Osteoblast (primary cell): ENCODE data around the gene SIGLEC11. TPM values are rescaled to one million over a fixed set of nuclear protein-coding genes. Genes with fewer than 3 reads are reported as not detected.
"Not testable (repeated sequence)": the region's sequence is repeated elsewhere in the genome, so short reads cannot be mapped to it uniquely, and the experiment has no call there.

ENCODE experiments used
- DNase-seq: peaks from one replicate; pipeline ENCODE4 v3.0.0; 2011; ENCODE audit warnings: low spot score, mixed read lengths; ENCODE audit not compliant: insufficient read length; ENCODE audit errors: missing footprints
- H2AFZ ChIP-seq: 2 replicates; pipeline ENCODE4 v1.6.0; 2011; ENCODE audit warnings: mild to moderate bottlenecking, low read length
- H3K27ac ChIP-seq: 2 replicates; pipeline ENCODE4 v1.5.1; 2011; ENCODE audit warnings: mild to moderate bottlenecking, low read depth, low read length, moderate library complexity
- H3K27me3 ChIP-seq: 2 replicates; pipeline ENCODE4 v1.6.0; 2012; ENCODE audit warnings: mild to moderate bottlenecking, control low read depth, inconsistent platforms, low read length, moderate library complexity; ENCODE audit not compliant: insufficient read depth
- H3K36me3 ChIP-seq: 2 replicates; pipeline ENCODE4 v1.5.1; 2011; ENCODE audit warnings: mild to moderate bottlenecking, low read length, control low read depth, moderate library complexity; ENCODE audit not compliant: insufficient read depth
- H3K4me1 ChIP-seq: 2 replicates; pipeline ENCODE4 v1.5.1; 2011; ENCODE audit warnings: mild to moderate bottlenecking, low read length, control low read depth, moderate library complexity; ENCODE audit not compliant: insufficient read depth
- H3K4me2 ChIP-seq: 2 replicates; pipeline ENCODE4 v1.6.0; 2011; ENCODE audit warnings: mild to moderate bottlenecking, low read length; ENCODE audit not compliant: insufficient read depth
- H3K4me3 ChIP-seq: fragments of 200-600 bp; sonication (generic); 3 replicates; pipeline ENCODE4 v1.5.1; 2012; ENCODE audit warnings: mild to moderate bottlenecking, low read length, inconsistent platforms; ENCODE audit not compliant: insufficient read depth
- H3K79me2 ChIP-seq: 2 replicates; pipeline ENCODE4 v1.6.0; 2012; ENCODE audit warnings: mild to moderate bottlenecking, low read length, control low read depth, inconsistent platforms; ENCODE audit not compliant: insufficient read depth
- H3K9me3 ChIP-seq: 2 replicates; pipeline ENCODE4 v1.5.1; 2011; ENCODE audit warnings: low read depth, low read length, control low read depth
- H4K20me1 ChIP-seq: 2 replicates; pipeline ENCODE4 v1.6.0; 2012; ENCODE audit warnings: mild to moderate bottlenecking, low read length, control low read depth; ENCODE audit not compliant: insufficient read depth
- total RNA-seq: library from RNA; depleted of rRNA; stranded (reverse); fragments of >200 nt; gene quantifications from 2 replicates; pipeline ENCODE4 v1.2.3, GENCODE V29; 2012
- TF ChIP-seq, protein P1 (sequence below): IDR thresholded peaks from 2 replicates; pipeline ENCODE4 v1.5.1; 2011; ENCODE audit warnings: mild to moderate bottlenecking, low read depth, low read length, moderate library complexity; ENCODE audit errors: extremely low read depth

Gene SIGLEC11
- total RNA-seq, 1 donor, result under 0.01 TPM

- TF ChIP-seq, protein P1, sequence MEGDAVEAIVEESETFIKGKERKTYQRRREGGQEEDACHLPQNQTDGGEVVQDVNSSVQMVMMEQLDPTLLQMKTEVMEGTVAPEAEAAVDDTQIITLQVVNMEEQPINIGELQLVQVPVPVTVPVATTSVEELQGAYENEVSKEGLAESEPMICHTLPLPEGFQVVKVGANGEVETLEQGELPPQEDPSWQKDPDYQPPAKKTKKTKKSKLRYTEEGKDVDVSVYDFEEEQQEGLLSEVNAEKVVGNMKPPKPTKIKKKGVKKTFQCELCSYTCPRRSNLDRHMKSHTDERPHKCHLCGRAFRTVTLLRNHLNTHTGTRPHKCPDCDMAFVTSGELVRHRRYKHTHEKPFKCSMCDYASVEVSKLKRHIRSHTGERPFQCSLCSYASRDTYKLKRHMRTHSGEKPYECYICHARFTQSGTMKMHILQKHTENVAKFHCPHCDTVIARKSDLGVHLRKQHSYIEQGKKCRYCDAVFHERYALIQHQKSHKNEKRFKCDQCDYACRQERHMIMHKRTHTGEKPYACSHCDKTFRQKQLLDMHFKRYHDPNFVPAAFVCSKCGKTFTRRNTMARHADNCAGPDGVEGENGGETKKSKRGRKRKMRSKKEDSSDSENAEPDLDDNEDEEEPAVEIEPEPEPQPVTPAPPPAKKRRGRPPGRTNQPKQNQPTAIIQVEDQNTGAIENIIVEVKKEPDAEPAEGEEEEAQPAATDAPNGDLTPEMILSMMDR, result no peak
Observed at GRCh38 chr19:49950956-49951526, 9.9 kb downstream of the SIGLEC11 start.

DNA sequence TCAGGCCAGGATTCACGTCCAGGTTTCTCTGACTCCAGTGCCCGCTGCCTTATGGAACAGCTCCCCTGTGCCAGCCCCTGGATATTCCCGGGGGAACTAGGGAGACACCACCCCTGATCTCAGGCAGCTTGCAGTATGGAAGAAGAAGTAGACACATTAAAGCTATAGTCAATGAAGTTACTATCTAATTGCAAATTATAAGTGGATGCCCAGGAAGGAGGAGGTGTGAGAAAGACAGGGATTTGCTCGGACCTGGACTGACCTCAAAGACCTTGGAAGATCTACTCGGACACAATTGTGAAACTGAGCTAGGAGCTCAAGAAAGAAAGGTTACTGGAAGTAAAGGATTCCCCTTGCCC is 10.4 kb downstream of the SIGLEC11 start:
- no peak for DNase-seq
- Histone ChIP-seq H3K79me2 (no peaks in the 10 kb centered on the region), H3K27ac (no peak overlapping the region), H3K36me3 (no peaks in the 10 kb centered on the region), H3K4me1 (no peaks in the 10 kb centered on the region), H3K4me2 (no peak overlapping the region), H3K9me3 (no peaks in the 10 kb centered on the region), H4K20me1 (no peaks in the 10 kb centered on the region), H3K4me3 (no peak overlapping the region), H3K27me3 (peaks cover 51% of the 10 kb centered on the region), H2AFZ (no peak overlapping the region)
- TF ChIP-seq, protein P1, result no peak

More at GRCh38 chr19:49950956-49951526, 9.9 kb downstream of the SIGLEC11 start:
- Histone ChIP-seq H3K4me3 (no peak overlapping the region), H3K36me3 (no peaks in the 10 kb centered on the region), H3K9me3 (no peaks in the 10 kb centered on the region), H4K20me1 (no peaks in the 10 kb centered on the region), H3K79me2 (no peaks in the 10 kb centered on the region), H3K4me2 (no peak overlapping the region), H3K27me3 (peaks cover 52% of the 10 kb centered on the region), H2AFZ (no peak overlapping the region), H3K4me1 (no peaks in the 10 kb centered on the region), H3K27ac (no peak overlapping the region)
- no peak for DNase-seq

DNA sequence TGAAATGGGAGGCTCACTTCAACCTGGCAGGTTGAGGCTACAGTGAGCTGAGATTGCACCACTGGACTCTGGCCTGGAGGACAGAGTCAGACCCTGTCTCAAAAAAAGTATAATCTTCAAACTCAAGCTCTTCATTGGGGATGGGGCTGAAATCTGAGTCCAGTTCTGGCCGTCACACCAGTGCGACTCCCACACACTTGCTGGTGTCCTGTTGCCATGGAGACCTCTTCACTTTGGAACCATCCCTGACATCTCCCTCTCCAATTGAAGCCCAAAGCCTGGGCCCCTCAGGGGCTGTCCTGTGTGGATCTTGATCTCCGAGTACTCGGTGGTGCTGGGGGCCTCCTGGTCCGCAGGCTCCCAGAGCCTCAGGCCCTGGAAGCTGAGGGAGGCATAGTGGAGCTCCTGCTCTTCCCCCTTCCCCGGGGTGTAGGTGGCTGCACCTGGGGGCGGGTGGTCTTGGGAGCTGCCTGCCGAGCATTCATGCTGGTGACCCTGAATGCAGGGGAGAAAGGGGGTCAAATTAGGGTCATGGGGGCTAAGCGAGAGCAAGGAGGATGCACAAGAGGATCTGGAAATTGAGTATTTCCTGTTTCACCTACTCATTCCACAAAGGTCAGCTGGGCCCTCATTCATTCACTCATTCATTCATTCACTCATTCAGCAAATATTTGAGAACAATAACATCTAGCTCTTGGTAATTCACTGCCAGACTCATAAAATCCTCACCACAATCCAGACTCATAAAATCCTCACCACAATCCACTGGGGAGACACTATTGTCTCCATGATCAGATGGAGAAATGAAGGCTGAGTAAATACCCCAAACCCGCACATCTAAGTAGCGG is 11.0 kb downstream of the SIGLEC11 start:
- H3K79me2 ChIP-seq, result no peaks in the 10 kb centered on the region
- no peaks in the 10 kb centered on the region for H3K9me3 ChIP-seq
- no peaks in the 10 kb centered on the region for H3K4me1 ChIP-seq
- no peak overlapping the region for H3K4me2 ChIP-seq
- peak; percentile 88 for DNase-seq
- TF ChIP-seq, protein P1, result no peak
- H3K27me3 ChIP-seq, result peaks cover 51% of the 10 kb centered on the region
- no peaks in the 10 kb centered on the region for H3K36me3 ChIP-seq
- no peak overlapping the region for H3K4me3 ChIP-seq
- H3K27ac ChIP-seq, result no peak overlapping the region
- H4K20me1 ChIP-seq, result no peaks in the 10 kb centered on the region
- no peak overlapping the region for H2AFZ ChIP-seq

- no peaks in the 10 kb centered on the region for H3K36me3 ChIP-seq
- H3K4me1 ChIP-seq, result no peaks in the 10 kb centered on the region
- H3K79me2 ChIP-seq, result no peaks in the 10 kb centered on the region
- H3K27me3 ChIP-seq, result peaks cover 28% of the 10 kb centered on the region
- no peak for DNase-seq
- no peak overlapping the region for H3K4me2 ChIP-seq
- no peak overlapping the region for H3K27ac ChIP-seq
- H4K20me1 ChIP-seq, result no peaks in the 10 kb centered on the region
- no peaks in the 10 kb centered on the region for H3K9me3 ChIP-seq
- H3K4me3 ChIP-seq, result no peak overlapping the region
- TF ChIP-seq, protein P1, result no peak
- no peak overlapping the region for H2AFZ ChIP-seq
Observed at GRCh38 chr19:49946415-49946814, 14.6 kb downstream of the SIGLEC11 start.

- H3K4me3 ChIP-seq, H3K36me3 ChIP-seq, H4K20me1 ChIP-seq, H3K27ac ChIP-seq, H3K9me3 ChIP-seq, H3K4me1 ChIP-seq, DNase-seq, H3K4me2 ChIP-seq, H2AFZ ChIP-seq, H3K79me2 ChIP-seq: not testable (repeated sequence)
- peaks cover 23% of the 10 kb centered on the region for H3K27me3 ChIP-seq
Observed at GRCh38 chr19:49944567-49944966, 16.4 kb downstream of the SIGLEC11 start.
